Psoas muscle (tissue), 8 donors: ENCODE results near the gene SLC16A6. TPM values are rescaled to one million over a fixed set of nuclear protein-coding genes. Genes with fewer than 3 reads are reported as not detected.
"Not testable (repeated sequence)": the region's sequence is repeated elsewhere in the genome, so short reads cannot be mapped to it uniquely, and the experiment has no call there.

Experiments used
- ATAC-seq, 4 donors: fragments of 200-7000 bp; cut with Tn5 transposase; one replicate each; pipeline ENCODE4 v1.9.1; 2020; ENCODE audit warnings: moderate library complexity in 3 of 4, mild to moderate bottlenecking in 2 of 4
- DNase-seq, 2 donors: peaks; one replicate each; pipeline ENCODE4 v3.0.0-alpha.2; 2020
- H3K27ac ChIP-seq: fragments of 200-600 bp; one replicate; pipeline ENCODE4 v1.8.0; 2022
- H3K27me3 ChIP-seq, 3 donors: fragments of 200-600 bp in 1 of 3; one replicate each; pipeline versions ENCODE4 v1.6.1 to v1.8.0; 2013 to 2022; ENCODE audit warnings: low read length in 2 of 3, mild to moderate bottlenecking in 2 of 3, moderate library complexity in 1 of 3; ENCODE audit not compliant: insufficient read depth in 3 of 3
- H3K36me3 ChIP-seq, 2 donors: fragments of 200-600 bp in 1 of 2; one replicate each; pipeline versions ENCODE4 v1.6.1 to v1.8.0; 2013 to 2022; ENCODE audit warnings: low read depth in 1 of 2, mild to moderate bottlenecking in 1 of 2, moderate library complexity in 1 of 2; ENCODE audit not compliant: insufficient read depth in 1 of 2
- H3K4me1 ChIP-seq: fragments of 200-600 bp; one replicate; pipeline ENCODE4 v1.8.0; 2022
- H3K4me3 ChIP-seq: fragments of 200-600 bp; one replicate; pipeline ENCODE4 v1.8.0; 2022; ENCODE audit warnings: mild to moderate bottlenecking
- H3K9me3 ChIP-seq: fragments of 200-600 bp; one replicate; pipeline ENCODE4 v1.8.0; 2022
- WGBS, 3 donors: extraction: QIAGEN DNeasy Blood & Tissue Kit; methylation state at CpG; one replicate each; pipeline versions ENCODE4 v1.1.6 to v1.1.7; 2013; 5-methylcytosine and 5-hydroxymethylcytosine counted together
- intact Hi-C, 2 donors: fragments of 100-400 bp; cut with DNase I; formaldehyde crosslinking; loops; one replicate each; pipeline versions ENCODE4 v1.11.0 to v1.14.2; 2022
- polyA plus RNA-seq, 3 donors: library from polyadenylated mRNA; stranded (reverse); fragments of 200-250 nt; gene quantifications; one replicate each; pipeline ENCODE4 v1.2.3, GENCODE V29; 2013
- total RNA-seq, 4 donors: library from RNA; stranded (reverse); fragmentation: NEBNext Ultra II Directional in 2 of 4; extraction: Animal tissue kit (Norgen Biotek cat#: 25700) in 2 of 4; gene quantifications; one replicate each; pipeline versions ENCODE4 v1.2.1 to v1.2.4, GENCODE V29; 2021 to 2023
- TF ChIP-seq, protein P1 (sequence below): fragments of 200-600 bp; IDR thresholded peaks from one replicate; pipeline ENCODE4 v1.8.0; 2022; ENCODE audit warnings: antibody characterized with exemption
- donor health status: healthy with polysubstance abuse.
- donor health status: DM: no; HTN: no; CAD: no; lungs with moderate emphysema.
- donor health status: Bipolar disorder and iron deficiency.
- donor health status: healthy.
- donor health status: DM: yes; HTN: yes; CAD: no.
- donor health status: DM: no; HTN: no; CAD: no.
- donor health status: DM: no; HTN: no; CAD: no.
- donor health status: DM: yes; HTN: yes; CAD: no.

Gene SLC16A6
- total and polyA plus RNA-seq, 7 donors = 0.75 to 47.7 (median 5.1) TPM

DNA sequence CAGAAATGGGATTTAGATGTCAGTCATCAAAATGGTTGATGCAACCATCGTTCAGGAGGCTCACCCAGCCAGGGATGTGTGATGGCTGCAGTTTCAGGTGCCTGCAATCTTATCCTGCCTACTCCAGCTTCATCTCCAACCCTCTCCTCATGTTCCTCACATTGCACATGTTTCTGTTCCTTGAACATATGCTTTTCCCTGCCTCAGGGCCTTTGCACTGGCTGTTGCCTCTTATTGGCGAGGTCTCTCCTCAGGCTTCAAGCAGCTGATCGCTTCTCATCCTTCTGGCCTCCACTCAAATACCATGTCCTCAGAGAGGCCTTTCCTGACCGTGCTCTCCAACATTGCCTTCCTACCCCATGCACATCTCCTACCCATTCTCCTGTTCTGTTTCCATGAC is 25.0 kb upstream of the SLC16A6 start:
- 93 to 99% (median 96%) methylated on average over 4 of the region's 4 CpGs for WGBS, 3 donors
- no peaks in the 10 kb centered on the region for H3K36me3 ChIP-seq
- H3K4me3 ChIP-seq = no peak overlapping the region
- TF ChIP-seq, protein P1, sequence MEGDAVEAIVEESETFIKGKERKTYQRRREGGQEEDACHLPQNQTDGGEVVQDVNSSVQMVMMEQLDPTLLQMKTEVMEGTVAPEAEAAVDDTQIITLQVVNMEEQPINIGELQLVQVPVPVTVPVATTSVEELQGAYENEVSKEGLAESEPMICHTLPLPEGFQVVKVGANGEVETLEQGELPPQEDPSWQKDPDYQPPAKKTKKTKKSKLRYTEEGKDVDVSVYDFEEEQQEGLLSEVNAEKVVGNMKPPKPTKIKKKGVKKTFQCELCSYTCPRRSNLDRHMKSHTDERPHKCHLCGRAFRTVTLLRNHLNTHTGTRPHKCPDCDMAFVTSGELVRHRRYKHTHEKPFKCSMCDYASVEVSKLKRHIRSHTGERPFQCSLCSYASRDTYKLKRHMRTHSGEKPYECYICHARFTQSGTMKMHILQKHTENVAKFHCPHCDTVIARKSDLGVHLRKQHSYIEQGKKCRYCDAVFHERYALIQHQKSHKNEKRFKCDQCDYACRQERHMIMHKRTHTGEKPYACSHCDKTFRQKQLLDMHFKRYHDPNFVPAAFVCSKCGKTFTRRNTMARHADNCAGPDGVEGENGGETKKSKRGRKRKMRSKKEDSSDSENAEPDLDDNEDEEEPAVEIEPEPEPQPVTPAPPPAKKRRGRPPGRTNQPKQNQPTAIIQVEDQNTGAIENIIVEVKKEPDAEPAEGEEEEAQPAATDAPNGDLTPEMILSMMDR = no peak
- ATAC-seq (no peak), DNase-seq (no peak)
- H3K4me1 ChIP-seq = peaks cover 30% of the 10 kb centered on the region
- intact Hi-C loops = loop anchor here in 1 of 2 donors (5.0 kb wide), 1 partner anchor 146 kb away; no protein-coding TSS in a partner anchor
- H3K27me3 ChIP-seq = no peaks in the 10 kb centered on the region
- no peak overlapping the region for H3K27ac ChIP-seq
- H3K9me3 ChIP-seq = no peaks in the 10 kb centered on the region

DNA sequence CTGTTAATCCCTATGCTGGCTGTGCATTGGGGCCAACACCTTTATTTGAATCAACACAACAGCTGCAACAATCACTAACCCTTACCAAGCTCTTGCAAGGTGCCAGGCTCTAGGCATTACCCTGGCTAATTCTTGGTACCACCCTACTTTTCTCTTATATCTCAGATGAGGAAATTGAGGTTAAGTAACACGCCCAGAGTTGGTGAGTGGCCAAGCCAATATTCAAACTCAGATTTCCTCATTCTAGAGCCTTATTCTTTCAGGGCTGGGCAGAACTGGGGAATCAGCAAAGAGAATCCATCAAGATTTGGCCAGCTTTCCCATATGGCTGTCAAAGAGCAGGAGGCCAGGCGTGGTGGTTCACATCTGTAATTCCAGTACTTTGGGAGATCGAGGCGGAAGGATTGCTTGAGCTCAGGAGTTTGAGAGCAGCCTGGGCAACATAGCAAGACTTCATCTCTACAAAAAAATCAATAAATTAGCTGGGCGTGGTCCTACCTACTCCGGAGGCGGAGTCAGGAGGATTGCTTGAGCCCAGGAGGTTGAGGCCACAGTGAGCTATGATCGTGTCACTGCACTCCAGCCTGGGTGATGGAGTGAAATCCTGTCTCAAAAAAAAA is 24.1 kb upstream of the SLC16A6 start:
- DNase-seq = no peak
- H3K27ac ChIP-seq = no peak overlapping the region
- intact Hi-C loops = loop anchor here in 1 of 2 donors (5.0 kb wide), 1 partner anchor 147 kb away; no protein-coding TSS in a partner anchor
- no peaks in the 10 kb centered on the region for H3K27me3 ChIP-seq
- TF ChIP-seq, protein P1 = no peak
- ATAC-seq = no peak
- peaks cover 26% of the 10 kb centered on the region for H3K4me1 ChIP-seq
- no peak overlapping the region for H3K4me3 ChIP-seq
- 77 to 82% (median 79%) methylated on average over 8 of the region's 8 CpGs for WGBS, 3 donors
- H3K36me3 ChIP-seq = no peaks in the 10 kb centered on the region
- H3K9me3 ChIP-seq = no peaks in the 10 kb centered on the region

DNA sequence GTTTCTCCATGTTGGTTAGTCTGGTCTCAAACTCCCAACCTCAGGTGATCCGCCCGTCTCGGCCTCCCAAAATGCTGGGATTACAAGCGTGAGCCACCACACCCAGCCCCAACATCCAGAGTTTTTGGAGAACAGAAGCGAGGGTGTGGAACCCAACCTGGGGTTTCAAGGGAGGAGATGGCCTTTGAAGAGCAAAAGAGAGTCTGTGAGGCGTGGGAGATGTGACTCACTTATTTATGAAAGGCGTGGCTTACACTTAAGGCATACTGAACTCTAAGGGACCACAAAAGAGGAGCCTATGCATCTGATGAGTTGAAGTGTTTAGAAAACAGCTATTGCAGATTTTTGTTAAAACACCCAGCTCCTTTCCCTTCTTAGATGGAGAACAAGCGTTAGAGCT is 19.2 kb upstream of the SLC16A6 start:
- TF ChIP-seq, protein P1 = no peak
- H3K36me3 ChIP-seq = no peaks in the 10 kb centered on the region
- no peak for DNase-seq
- 94 to 98% (median 95%) methylated on average over 8 of the region's 8 CpGs for WGBS, 3 donors
- H3K27me3 ChIP-seq = no peaks in the 10 kb centered on the region
- no peak for ATAC-seq
- no peaks in the 10 kb centered on the region for H3K9me3 ChIP-seq
- no peak overlapping the region for H3K4me3 ChIP-seq
- intact Hi-C loops = no loop called here
- no peaks in the 10 kb centered on the region for H3K4me1 ChIP-seq
- H3K27ac ChIP-seq = no peak overlapping the region

- H3K9me3 ChIP-seq, H3K27ac ChIP-seq, intact Hi-C loops, H3K36me3 ChIP-seq, H3K4me3 ChIP-seq, DNase-seq, ATAC-seq, H3K4me1 ChIP-seq, H3K27me3 ChIP-seq: not testable (repeated sequence)
- WGBS, 3 donors = 90 to 93% (median 92%) methylated on average over 15 to 28 of the region's 28 CpGs
Observed at GRCh38 chr17:68309066-68309670, 18.2 kb upstream of the SLC16A6 start.

- H3K27ac ChIP-seq, H3K27me3 ChIP-seq, H3K4me3 ChIP-seq, ATAC-seq, DNase-seq, H3K4me1 ChIP-seq, H3K9me3 ChIP-seq, intact Hi-C loops, H3K36me3 ChIP-seq: not testable (repeated sequence)
- WGBS, 3 donors = 93 to 94% (median 94%) methylated on average over 5 to 7 of the region's 7 CpGs
Observed at GRCh38 chr17:68308486-68308885, 17.6 kb upstream of the SLC16A6 start.
